Panc1 (cell line): ENCODE results near the gene CAMP.

Source experiments
- CTCF ChIP-seq: fragments of 450-650 bp; IDR thresholded peaks from 2 replicates; pipeline ENCODE4 v1.5.1; 2017; ENCODE audit warnings: mild to moderate bottlenecking
- POLR2AphosphoS5 ChIP-seq: IDR thresholded peaks from 2 replicates; pipeline ENCODE4 v1.6.1; 2012; ENCODE audit warnings: mild to moderate bottlenecking, low read depth, low read length, moderate library complexity
- REST ChIP-seq, 2 experiments: IDR thresholded peaks; 2 replicates each; pipeline ENCODE4 v1.6.1; 2011 to 2012; ENCODE audit warnings: low read depth in 2 of 2, control low read depth in 1 of 2, low read length in 1 of 2, mild to moderate bottlenecking in 1 of 2, moderate library complexity in 1 of 2; ENCODE audit not compliant: insufficient read depth in 1 of 2
- SIN3A ChIP-seq: IDR thresholded peaks from 2 replicates; pipeline ENCODE4 v1.6.1; 2012; ENCODE audit warnings: low read depth, mild to moderate bottlenecking, low read length, moderate library complexity, borderline replicate concordance; ENCODE audit not compliant: insufficient read depth
- TCF7L2 ChIP-seq: IDR thresholded peaks from 2 replicates; pipeline ENCODE4 v1.6.1; 2011; ENCODE audit warnings: mild to moderate bottlenecking, low read depth, low read length, inconsistent platforms

- no peak for TF ChIP-seq POLR2AphosphoS5
- TF ChIP-seq CTCF = no peak
- no peak for TF ChIP-seq TCF7L2
- no peak for TF ChIP-seq SIN3A
- TF ChIP-seq REST (IDR thresholded peaks at IDR 0.05; ENCODE audit: insufficient read depth in 1 of 2, low read depth in 2 of 2, low read length in 1 of 2) = no peak
These were observed 2.3 kb downstream of the CAMP start for GRCh38 chr3:48225587-48225986.
